AG04450 (cell line): ENCODE measurements around the gene ADAMTSL5. TPM values are rescaled to one million over a fixed set of nuclear protein-coding genes. Genes with fewer than 3 reads are reported as not detected.

Experiments used
- CTCF ChIA-PET: fragments of 300-600, 350-600 bp; formaldehyde crosslinking; extraction: SDS; loops from one replicate; lab custom pipeline; 2022; ENCODE audit warnings: antibody characterized with exemption, inconsistent platforms; lab: Charles Lee
- POLR2A ChIA-PET: fragments of 350-600 bp; formaldehyde crosslinking; extraction: SDS; loops from one replicate; lab custom pipeline; 2021; ENCODE audit warnings: antibody characterized with exemption, inconsistent platforms; lab: Yijun Ruan, JAX
- DNase-seq: peaks from one replicate; pipeline ENCODE4 v3.0.0-alpha.2; 2011; ENCODE audit warnings: low read depth, low spot score
- H3K27ac ChIP-seq: one replicate; pipeline ENCODE4 v1.5.1; 2012; ENCODE audit warnings: low read depth, low read length, control low read depth
- H3K27me3 ChIP-seq: one replicate; pipeline ENCODE4 v1.6.0; 2012; ENCODE audit warnings: low read length; ENCODE audit not compliant: control insufficient read depth, insufficient read depth
- H3K4me3 ChIP-seq: 2 replicates; pipeline ENCODE4 v1.5.1; 2011; ENCODE audit warnings: mild to moderate bottlenecking, low read depth, low read length, control low read depth
- H3K9me3 ChIP-seq: 2 replicates; pipeline ENCODE4 v1.5.1; 2012; ENCODE audit warnings: low read length; ENCODE audit not compliant: control insufficient read depth, insufficient read depth
- CTCF ChIP-seq: IDR thresholded peaks from 2 replicates; pipeline ENCODE4 v1.5.1; 2011; ENCODE audit warnings: low read depth, low read length, control low read depth, inconsistent platforms
- polyA plus RNA-seq: library from polyadenylated mRNA; depleted of rRNA; stranded (reverse); fragments of >200 nt; gene quantifications from 2 replicates; pipeline ENCODE4 v1.2.3, GENCODE V29; 2011

ADAMTSL5 gene
- polyA plus RNA-seq, 1 experiment = 5.6 TPM

GRCh38 chr19:1529430-1529816 lies 16.6 kb upstream of the ADAMTSL5 start:
- Histone ChIP-seq H3K4me3 (no peak overlapping the region), H3K9me3 (peaks cover 5% of the 10 kb centered on the region; the same call in 1 of the 2 replicates), H3K27me3 (peaks cover 8% of the 10 kb centered on the region), H3K27ac (no peak overlapping the region)
- DNase-seq = no peak
- POLR2A ChIA-PET = no interaction called here
- no peak for TF ChIP-seq CTCF
- CTCF ChIA-PET = no interaction called here

GRCh38 chr19:1528596-1529429 lies 16.0 kb upstream of the ADAMTSL5 start:
- H3K27ac ChIP-seq = no peak overlapping the region
- ChIA-PET POLR2A (no interaction called here), CTCF (no interaction called here)
- DNase-seq = no peak
- H3K9me3 ChIP-seq = peaks cover 5% of the 10 kb centered on the region; the same call in 1 of the 2 replicates
- no peak for TF ChIP-seq CTCF
- no peak overlapping the region for H3K4me3 ChIP-seq
- peaks cover 11% of the 10 kb centered on the region for H3K27me3 ChIP-seq

- H3K9me3 ChIP-seq = peaks cover 5% of the 10 kb centered on the region; the same call in 1 of the 2 replicates
- H3K4me3 ChIP-seq = no peak overlapping the region
- peaks cover 20% of the 10 kb centered on the region for H3K27me3 ChIP-seq
- DNase-seq = no peak
- TF ChIP-seq CTCF = no peak
- POLR2A ChIA-PET = no interaction called here
- CTCF ChIA-PET = no interaction called here
- no peak overlapping the region for H3K27ac ChIP-seq
These were observed 15.0 kb upstream of the ADAMTSL5 start for GRCh38 chr19:1527650-1528309.

- no peak for TF ChIP-seq CTCF
- Histone ChIP-seq H3K27me3 (peaks cover 23% of the 10 kb centered on the region), H3K9me3 (peaks cover 5% of the 10 kb centered on the region; the same call in 1 of the 2 replicates), H3K27ac (no peak overlapping the region), H3K4me3 (no peak overlapping the region)
- ChIA-PET POLR2A (no interaction called here), CTCF (no interaction called here)
- no peak for DNase-seq
These were observed 14.3 kb upstream of the ADAMTSL5 start for GRCh38 chr19:1526979-1527649.
